ENCODE results near the gene EMC1.

- TF ChIP-seq CTCF (IDR thresholded peaks at IDR 0.05) (no peak), ZFX (IDR thresholded peaks at IDR 0.05; ENCODE audit: borderline replicate concordance) (no peak)
These were observed 37.7 kb downstream of the EMC1 start for GRCh38 chr1:19213580-19213979.
